Measurements from ENCODE around the gene SH3BGRL.

Gene SH3BGRL

GRCh38 chrX:81240701-81241331, 38.9 kb downstream of the SH3BGRL start:
- no peak for DNase-seq (ENCODE audit: low read depth in 1 of 2, low spot score in 1 of 2)
- no peak for TF ChIP-seq POLR2AphosphoS5 (IDR thresholded peaks at IDR 0.05; ENCODE audit: low read depth)
- no peak for TF ChIP-seq REST (IDR thresholded peaks at IDR 0.05; ENCODE audit: insufficient replicate concordance, low read depth)
- TF ChIP-seq CTCF (IDR thresholded peaks at IDR 0.05; ENCODE audit: insufficient read depth, low read length): no peak
- TF ChIP-seq GABPA (IDR thresholded peaks at IDR 0.05; ENCODE audit: low read depth): no peak
- Histone ChIP-seq H3K4me3 (replicated peaks; ENCODE audit: insufficient read depth, low read length) (no peak overlapping the region), H3K27ac (replicated peaks) (no peak overlapping the region), H3K27me3 (ENCODE audit: insufficient read depth, poor library complexity, severe bottlenecking) (no peaks in the 10 kb centered on the region)

GRCh38 chrX:81241753-81242152, 39.9 kb downstream of the SH3BGRL start:
- DNase-seq (ENCODE audit: low read depth in 1 of 2, low spot score in 1 of 2): no peak
- no peak for TF ChIP-seq REST (IDR thresholded peaks at IDR 0.05; ENCODE audit: insufficient replicate concordance, low read depth)
- no peak for TF ChIP-seq CTCF (IDR thresholded peaks at IDR 0.05; ENCODE audit: insufficient read depth, low read length)
- no peak for TF ChIP-seq GABPA (IDR thresholded peaks at IDR 0.05; ENCODE audit: low read depth)
- no peak for TF ChIP-seq SPI1 (IDR thresholded peaks at IDR 0.05; ENCODE audit: borderline replicate concordance, low read depth)
- no peak for TF ChIP-seq POLR2AphosphoS5 (IDR thresholded peaks at IDR 0.05; ENCODE audit: low read depth)
- Histone ChIP-seq H3K4me3 (replicated peaks; ENCODE audit: insufficient read depth, low read length) (no peak overlapping the region), H3K27me3 (ENCODE audit: insufficient read depth, poor library complexity, severe bottlenecking) (no peaks in the 10 kb centered on the region), H3K27ac (replicated peaks) (no peak overlapping the region)

- no peaks in the 10 kb centered on the region for H3K27me3 ChIP-seq (ENCODE audit: insufficient read depth, poor library complexity, severe bottlenecking)
- no peak for DNase-seq (ENCODE audit: low read depth in 1 of 2, low spot score in 1 of 2)
These were observed 54.0 kb downstream of the SH3BGRL start for GRCh38 chrX:81255876-81256275.

More at GRCh38 chrX:81255876-81256275, 54.0 kb downstream of the SH3BGRL start:
- TF ChIP-seq GABPA (IDR thresholded peaks at IDR 0.05; ENCODE audit: low read depth) (no peak), CTCF (IDR thresholded peaks at IDR 0.05; ENCODE audit: insufficient read depth, low read length) (no peak), SPI1 (IDR thresholded peaks at IDR 0.05; ENCODE audit: borderline replicate concordance, low read depth) (no peak), POLR2AphosphoS5 (IDR thresholded peaks at IDR 0.05; ENCODE audit: low read depth) (no peak), REST (IDR thresholded peaks at IDR 0.05; ENCODE audit: insufficient replicate concordance, low read depth) (no peak)
- Histone ChIP-seq H3K4me3 (replicated peaks; ENCODE audit: insufficient read depth, low read length) (no peak overlapping the region), H3K27ac (replicated peaks) (no peak overlapping the region)

Data from HL-60 (cell line).